Measurements from ENCODE around the gene ATXN1. TPM values are rescaled to one million over a fixed set of nuclear protein-coding genes. Genes with fewer than 3 reads are reported as not detected.

ATXN1 gene
- total and polyA plus RNA-seq, 2 experiments from 2014 or later, result 4.8 to 9.1 TPM

DNA sequence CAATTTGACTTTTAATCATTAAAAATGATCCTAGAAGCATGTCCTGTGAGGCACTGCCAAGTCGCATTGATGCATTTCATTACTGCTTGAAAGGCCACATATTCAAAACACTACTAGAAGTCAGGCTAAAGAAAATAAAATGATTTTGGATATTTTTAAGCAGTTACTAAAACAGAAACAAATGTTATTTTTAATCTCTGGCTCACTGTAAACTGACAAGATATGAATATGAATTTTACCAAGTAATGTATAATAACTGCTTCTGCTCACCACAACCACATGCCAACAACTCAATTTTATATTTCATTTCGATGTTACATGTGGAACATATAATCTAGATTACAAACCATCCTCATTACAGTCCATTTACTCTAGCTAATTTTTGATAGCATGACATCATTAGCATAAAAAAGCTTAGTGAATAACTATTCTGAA is 90.6 kb downstream of the ATXN1 start:
- Mint-ChIP-seq H3K27me3 (ENCODE audit: insufficient read depth, low read depth, poor library complexity) (no peaks in the 10 kb centered on the region), H3K4me3 (no peak overlapping the region), H3K27ac (no peak overlapping the region), H3K36me3 (ENCODE audit: low read depth) (no peaks in the 10 kb centered on the region), H3K4me1 (peaks cover 14% of the 10 kb centered on the region), H3K9me3 (no peaks in the 10 kb centered on the region)
- Histone ChIP-seq H3K4me3 (no peak overlapping the region), H3K36me3 (ENCODE audit: insufficient read depth) (no peaks in the 10 kb centered on the region), H3K4me2 (no peak overlapping the region), H3K27ac (ENCODE audit: low read depth) (no peak overlapping the region), H3F3A (replicated peaks; ENCODE audit: low read depth) (no peaks in the 10 kb centered on the region), H4K20me1 (replicated peaks; ENCODE audit: insufficient read depth) (no peaks in the 10 kb centered on the region; the same call in 1 of the 2 replicates), H3K4me1 (ENCODE audit: insufficient read depth) (peaks cover 13% of the 10 kb centered on the region), H3K9me2 (ENCODE audit: insufficient read depth) (no peaks in the 10 kb centered on the region), H3K27me3 (ENCODE audit: insufficient read depth) (no peaks in the 10 kb centered on the region), H3K79me2 (replicated peaks; ENCODE audit: insufficient read depth) (no peaks in the 10 kb centered on the region), H2AFZ (no peak overlapping the region)
- ATAC-seq (no peak), DNase-seq (ENCODE audit: low spot score) (no peak)
- no peak for TF ChIP-seq JUNB (IDR thresholded peaks at IDR 0.05; ENCODE audit: unreplicated experiment)
- TF ChIP-seq, protein P1, sequence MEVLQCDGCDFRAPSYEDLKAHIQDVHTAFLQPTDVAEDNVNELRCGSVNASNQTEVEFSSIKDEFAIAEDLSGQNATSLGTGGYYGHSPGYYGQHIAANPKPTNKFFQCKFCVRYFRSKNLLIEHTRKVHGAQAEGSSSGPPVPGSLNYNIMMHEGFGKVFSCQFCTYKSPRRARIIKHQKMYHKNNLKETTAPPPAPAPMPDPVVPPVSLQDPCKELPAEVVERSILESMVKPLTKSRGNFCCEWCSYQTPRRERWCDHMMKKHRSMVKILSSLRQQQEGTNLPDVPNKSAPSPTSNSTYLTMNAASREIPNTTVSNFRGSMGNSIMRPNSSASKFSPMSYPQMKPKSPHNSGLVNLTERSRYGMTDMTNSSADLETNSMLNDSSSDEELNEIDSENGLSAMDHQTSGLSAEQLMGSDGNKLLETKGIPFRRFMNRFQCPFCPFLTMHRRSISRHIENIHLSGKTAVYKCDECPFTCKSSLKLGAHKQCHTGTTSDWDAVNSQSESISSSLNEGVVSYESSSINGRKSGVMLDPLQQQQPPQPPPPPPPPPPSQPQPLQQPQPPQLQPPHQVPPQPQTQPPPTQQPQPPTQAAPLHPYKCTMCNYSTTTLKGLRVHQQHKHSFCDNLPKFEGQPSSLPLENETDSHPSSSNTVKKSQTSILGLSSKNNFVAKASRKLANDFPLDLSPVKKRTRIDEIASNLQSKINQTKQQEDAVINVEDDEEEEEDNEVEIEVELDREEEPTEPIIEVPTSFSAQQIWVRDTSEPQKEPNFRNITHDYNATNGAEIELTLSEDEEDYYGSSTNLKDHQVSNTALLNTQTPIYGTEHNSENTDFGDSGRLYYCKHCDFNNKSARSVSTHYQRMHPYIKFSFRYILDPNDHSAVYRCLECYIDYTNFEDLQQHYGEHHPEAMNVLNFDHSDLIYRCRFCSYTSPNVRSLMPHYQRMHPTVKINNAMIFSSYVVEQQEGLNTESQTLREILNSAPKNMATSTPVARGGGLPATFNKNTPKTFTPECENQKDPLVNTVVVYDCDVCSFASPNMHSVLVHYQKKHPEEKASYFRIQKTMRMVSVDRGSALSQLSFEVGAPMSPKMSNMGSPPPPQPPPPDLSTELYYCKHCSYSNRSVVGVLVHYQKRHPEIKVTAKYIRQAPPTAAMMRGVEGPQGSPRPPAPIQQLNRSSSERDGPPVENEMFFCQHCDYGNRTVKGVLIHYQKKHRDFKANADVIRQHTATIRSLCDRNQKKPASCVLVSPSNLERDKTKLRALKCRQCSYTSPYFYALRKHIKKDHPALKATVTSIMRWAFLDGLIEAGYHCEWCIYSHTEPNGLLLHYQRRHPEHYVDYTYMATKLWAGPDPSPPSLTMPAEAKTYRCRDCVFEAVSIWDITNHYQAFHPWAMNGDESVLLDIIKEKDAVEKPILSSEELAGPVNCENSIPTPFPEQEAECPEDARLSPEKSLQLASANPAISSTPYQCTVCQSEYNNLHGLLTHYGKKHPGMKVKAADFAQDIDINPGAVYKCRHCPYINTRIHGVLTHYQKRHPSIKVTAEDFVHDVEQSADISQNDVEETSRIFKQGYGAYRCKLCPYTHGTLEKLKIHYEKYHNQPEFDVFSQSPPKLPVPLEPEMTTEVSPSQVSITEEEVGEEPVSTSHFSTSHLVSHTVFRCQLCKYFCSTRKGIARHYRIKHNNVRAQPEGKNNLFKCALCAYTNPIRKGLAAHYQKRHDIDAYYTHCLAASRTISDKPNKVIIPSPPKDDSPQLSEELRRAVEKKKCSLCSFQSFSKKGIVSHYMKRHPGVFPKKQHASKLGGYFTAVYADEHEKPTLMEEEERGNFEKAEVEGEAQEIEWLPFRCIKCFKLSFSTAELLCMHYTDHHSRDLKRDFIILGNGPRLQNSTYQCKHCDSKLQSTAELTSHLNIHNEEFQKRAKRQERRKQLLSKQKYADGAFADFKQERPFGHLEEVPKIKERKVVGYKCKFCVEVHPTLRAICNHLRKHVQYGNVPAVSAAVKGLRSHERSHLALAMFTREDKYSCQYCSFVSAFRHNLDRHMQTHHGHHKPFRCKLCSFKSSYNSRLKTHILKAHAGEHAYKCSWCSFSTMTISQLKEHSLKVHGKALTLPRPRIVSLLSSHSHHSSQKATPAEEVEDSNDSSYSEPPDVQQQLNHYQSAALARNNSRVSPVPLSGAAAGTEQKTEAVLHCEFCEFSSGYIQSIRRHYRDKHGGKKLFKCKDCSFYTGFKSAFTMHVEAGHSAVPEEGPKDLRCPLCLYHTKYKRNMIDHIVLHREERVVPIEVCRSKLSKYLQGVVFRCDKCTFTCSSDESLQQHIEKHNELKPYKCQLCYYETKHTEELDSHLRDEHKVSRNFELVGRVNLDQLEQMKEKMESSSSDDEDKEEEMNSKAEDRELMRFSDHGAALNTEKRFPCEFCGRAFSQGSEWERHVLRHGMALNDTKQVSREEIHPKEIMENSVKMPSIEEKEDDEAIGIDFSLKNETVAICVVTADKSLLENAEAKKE (CRISPR knock-in tag; IDR thresholded peaks at IDR 0.05), result no peak
- no peak for TF ChIP-seq ZNF114 (CRISPR knock-in tag; IDR thresholded peaks at IDR 0.05)
- no peak for TF ChIP-seq ZNF331 (CRISPR knock-in tag; IDR thresholded peaks at IDR 0.05; ENCODE audit: low read depth)
- TF ChIP-seq, protein P2, sequence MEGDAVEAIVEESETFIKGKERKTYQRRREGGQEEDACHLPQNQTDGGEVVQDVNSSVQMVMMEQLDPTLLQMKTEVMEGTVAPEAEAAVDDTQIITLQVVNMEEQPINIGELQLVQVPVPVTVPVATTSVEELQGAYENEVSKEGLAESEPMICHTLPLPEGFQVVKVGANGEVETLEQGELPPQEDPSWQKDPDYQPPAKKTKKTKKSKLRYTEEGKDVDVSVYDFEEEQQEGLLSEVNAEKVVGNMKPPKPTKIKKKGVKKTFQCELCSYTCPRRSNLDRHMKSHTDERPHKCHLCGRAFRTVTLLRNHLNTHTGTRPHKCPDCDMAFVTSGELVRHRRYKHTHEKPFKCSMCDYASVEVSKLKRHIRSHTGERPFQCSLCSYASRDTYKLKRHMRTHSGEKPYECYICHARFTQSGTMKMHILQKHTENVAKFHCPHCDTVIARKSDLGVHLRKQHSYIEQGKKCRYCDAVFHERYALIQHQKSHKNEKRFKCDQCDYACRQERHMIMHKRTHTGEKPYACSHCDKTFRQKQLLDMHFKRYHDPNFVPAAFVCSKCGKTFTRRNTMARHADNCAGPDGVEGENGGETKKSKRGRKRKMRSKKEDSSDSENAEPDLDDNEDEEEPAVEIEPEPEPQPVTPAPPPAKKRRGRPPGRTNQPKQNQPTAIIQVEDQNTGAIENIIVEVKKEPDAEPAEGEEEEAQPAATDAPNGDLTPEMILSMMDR (conservative IDR thresholded peaks at IDR 0.05; ENCODE audit: low read depth in 2 of 2), result no peak
- no peak for TF ChIP-seq STAT1 (IDR thresholded peaks at IDR 0.05; ENCODE audit: unreplicated experiment)
- TF ChIP-seq NANOG (IDR thresholded peaks at IDR 0.05; ENCODE audit: borderline replicate concordance), result no peak
- TF ChIP-seq CREB1 (CRISPR knock-in tag; IDR thresholded peaks at IDR 0.05; ENCODE audit: low read depth), result no peak
- TF ChIP-seq POLR2AphosphoS5 (IDR thresholded peaks at IDR 0.05; ENCODE audit: low read depth), result no peak
- no peak for TF ChIP-seq EZH2phosphoT487 (IDR thresholded peaks at IDR 0.05; ENCODE audit: unreplicated experiment)
- no peak for TF ChIP-seq ETS1 (IDR thresholded peaks at IDR 0.05)
- no peak for TF ChIP-seq REST (IDR thresholded peaks at IDR 0.05; ENCODE audit: unreplicated experiment)
- no peak for TF ChIP-seq EZH2 (IDR thresholded peaks at IDR 0.05; ENCODE audit: low read depth, unreplicated experiment)

All from GM23338 (cell line).